Subcutaneous adipose tissue (tissue), 4 donors: ENCODE measurements around the gene RASA4B. TPM values are rescaled to one million over a fixed set of nuclear protein-coding genes. Genes with fewer than 3 reads are reported as not detected.

Experiments
- CTCF ChIP-seq: fragments of 450-650 bp; IDR thresholded peaks from one replicate; pipeline ENCODE4 v1.5.1; 2016; ENCODE audit warnings: low read depth, mild to moderate bottlenecking, control low read depth, antibody characterized with exemption, moderate library complexity
- total RNA-seq, 4 donors: library from RNA; depleted of rRNA; stranded (reverse); fragments of >200 nt; gene quantifications; one replicate each; pipeline ENCODE4 v1.1.0, GENCODE V29; 2016

The RASA4B gene
- total RNA-seq, 4 donors from 2014 or later, result 4.9 to 12.6 (median 9.0) TPM

- TF ChIP-seq CTCF, result no peak
Measured at GRCh38 chr7:102464577-102465280, 52.8 kb downstream of the RASA4B start, which contains the start of the genes ALKBH4 and LRWD1. ALKBH4 (minus strand) TSS chr7:102464863; CDS start chr7:102464836, 27 bp downstream. LRWD1 (plus strand) TSS chr7:102464984; CDS start chr7:102465081, 97 bp downstream.

GRCh38 chr7:102463841-102464576 lies 53.6 kb downstream of the RASA4B start:
- TF ChIP-seq CTCF, result no peak

GRCh38 chr7:102460467-102460866 lies 57.1 kb downstream of the RASA4B start:
- no peak for TF ChIP-seq CTCF

DNA sequence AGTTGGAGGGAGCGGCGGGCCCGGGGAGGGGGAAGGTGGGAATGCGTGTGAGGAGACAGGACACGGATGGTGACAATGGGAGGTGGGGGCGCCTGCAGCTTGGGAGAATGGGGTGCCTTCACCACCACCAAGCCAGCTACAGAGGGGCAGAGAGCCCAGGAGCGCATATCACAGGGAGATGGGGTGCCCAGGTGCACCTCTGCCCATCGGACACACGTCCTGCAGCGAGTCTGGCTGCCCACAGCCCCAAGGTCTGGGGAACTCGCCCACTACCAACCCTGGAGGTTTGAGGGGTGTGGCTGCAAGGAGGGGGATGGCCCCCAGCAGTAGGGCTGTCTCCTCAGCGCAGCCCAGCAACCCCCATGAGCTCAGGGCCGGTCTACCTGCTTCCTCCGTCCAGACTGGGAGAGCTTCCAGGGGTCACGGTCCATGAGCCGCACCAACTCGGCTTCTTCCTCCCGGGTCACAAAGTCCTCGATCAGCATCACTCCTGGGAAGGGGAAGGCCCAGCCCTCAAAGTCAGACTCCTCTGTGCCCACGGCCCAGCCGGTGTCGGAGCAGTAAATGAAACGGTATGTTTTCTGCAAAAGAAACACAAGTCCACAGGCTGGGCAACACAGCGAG lies 58.2 kb downstream of the RASA4B start:
- no peak for TF ChIP-seq CTCF

- TF ChIP-seq CTCF, result no peak
Measured at GRCh38 chr7:102457352-102457924, 60.1 kb downstream of the RASA4B start.

- no peak for TF ChIP-seq CTCF
Measured at GRCh38 chr7:102456327-102456726, 61.2 kb downstream of the RASA4B start.

DNA sequence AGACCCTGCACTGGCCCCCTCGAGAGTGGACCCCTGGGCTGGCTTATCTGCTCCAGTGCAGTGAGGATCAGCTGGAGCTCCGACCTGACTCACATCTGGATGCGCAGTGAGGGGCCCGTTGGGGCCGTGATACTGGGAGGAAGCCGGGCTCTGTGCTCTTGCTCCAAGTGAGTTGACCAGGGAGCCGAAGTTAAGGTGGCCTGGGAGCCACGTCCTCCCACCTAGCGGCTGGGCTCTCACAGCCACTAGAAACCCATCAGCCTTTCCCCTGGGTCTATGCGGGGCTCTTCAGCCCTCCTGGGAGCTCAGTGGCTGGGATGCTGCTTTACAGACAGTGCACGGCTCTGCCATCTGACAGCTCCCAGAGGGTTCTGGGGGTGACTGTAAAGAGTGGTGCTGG lies 62.0 kb downstream of the RASA4B start:
- no peak for TF ChIP-seq CTCF
